Uterus (tissue), 4 donors: ENCODE measurements around the gene ADAMTS3. TPM values are rescaled to one million over a fixed set of nuclear protein-coding genes. Genes with fewer than 3 reads are reported as not detected.

ENCODE experiments used
- DNase-seq, 2 donors: peaks; one replicate each; pipeline ENCODE4 v3.0.0-alpha.2; 2019 to 2020
- H3K27ac ChIP-seq, 2 donors: fragments of 200-600 bp; sonication (generic); 1 replicate in 1 of 2; 2 replicates in 1 of 2; pipeline ENCODE4 v1.5.1; 2016 to 2018
- H3K27me3 ChIP-seq, 2 donors: fragments of 200-600 bp; sonication (generic); one replicate each; pipeline ENCODE4 v1.5.1; 2018 to 2019; ENCODE audit warnings: control low read depth in 1 of 2
- H3K36me3 ChIP-seq, 2 donors: fragments of 200-600 bp; sonication (generic); one replicate each; pipeline ENCODE4 v1.5.1; 2019; ENCODE audit warnings: control low read depth in 1 of 2
- H3K4me1 ChIP-seq, 2 donors: fragments of 200-600 bp; sonication (generic); one replicate each; pipeline ENCODE4 v1.5.1; 2018 to 2019; ENCODE audit warnings: control low read depth in 1 of 2
- H3K4me3 ChIP-seq, 2 donors: fragments of 200-600 bp; sonication (generic); 1 replicate in 1 of 2; 2 replicates in 1 of 2; pipeline ENCODE4 v1.5.1; 2018 to 2019; ENCODE audit warnings: mild to moderate bottlenecking in 1 of 2
- H3K9me3 ChIP-seq, 2 donors: fragments of 200-600 bp; sonication (generic); one replicate each; pipeline ENCODE4 v1.5.1; 2019; ENCODE audit warnings: control low read depth in 1 of 2
- CTCF ChIP-seq, 4 experiments: fragments of 200-600 bp in 2 of 4; fragments of 450-650 bp in 2 of 4; sonication (generic) in 2 of 4; IDR thresholded peaks; one replicate each; pipeline ENCODE4 v1.5.1; 2016 to 2019; ENCODE audit warnings: antibody characterized with exemption in 4 of 4, mild to moderate bottlenecking in 2 of 4, moderate library complexity in 1 of 4
- POLR2A ChIP-seq, 2 donors: fragments of 450-650 bp; IDR thresholded peaks; one replicate each; pipeline ENCODE4 v1.6.1; 2016; ENCODE audit warnings: antibody characterized with exemption in 2 of 2, mild to moderate bottlenecking in 1 of 2, moderate library complexity in 1 of 2
- intact Hi-C: fragments of 100-400 bp; cut with DNase I; formaldehyde crosslinking; loops from one replicate; pipeline ENCODE4 v1.15.1; 2023; ENCODE audit warnings: low total_unique reads
- total RNA-seq, 4 donors: library from RNA; depleted of rRNA in 3 of 4; stranded (reverse); fragments of >200 nt in 3 of 4; gene quantifications; one replicate each; pipeline versions ENCODE4 v1.1.0 to v1.2.4, GENCODE V29; 2014 to 2023
- donor health status: DM: yes; HTN: yes; CAD: no.

Gene ADAMTS3
- total RNA-seq, 4 donors from 2014 or later = 4.2 to 25.7 (median 11.8) TPM

DNA sequence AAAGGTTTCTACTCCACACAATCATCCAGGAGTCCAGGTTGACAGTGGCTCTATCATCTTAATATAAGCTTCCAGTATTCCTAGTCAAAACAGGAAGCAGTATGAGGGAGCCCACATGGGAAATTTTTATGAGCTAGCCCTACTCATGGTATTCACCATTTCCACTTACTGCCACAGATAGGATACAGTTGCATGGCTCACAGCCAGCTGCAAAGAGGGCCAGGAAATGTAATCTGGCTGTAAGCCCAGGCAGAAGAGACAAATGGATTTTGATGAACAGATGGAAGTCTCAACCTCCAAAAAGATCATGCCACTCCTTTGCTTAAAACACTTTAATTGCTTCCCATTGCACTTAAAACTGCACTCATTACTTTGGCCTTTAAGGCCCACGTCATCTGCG, 150.6 kb downstream of the ADAMTS3 start:
- peak; percentile 26 to 50 for DNase-seq
- no peak overlapping the region for H3K27ac ChIP-seq
- H3K36me3 ChIP-seq = no peaks in the 10 kb centered on the region
- no peaks in the 10 kb centered on the region for H3K27me3 ChIP-seq
- H3K4me1 ChIP-seq = no peaks in the 10 kb centered on the region
- intact Hi-C loops = no loop called here
- TF ChIP-seq CTCF (IDR thresholded peaks at IDR 0.05) = no peak
- TF ChIP-seq POLR2A (IDR thresholded peaks at IDR 0.05) = no peak
- H3K4me3 ChIP-seq = no peak overlapping the region
- no peaks in the 10 kb centered on the region for H3K9me3 ChIP-seq

- Histone ChIP-seq H3K4me1 (peaks cover 0 to 6% of the 10 kb centered on the region in 2 donors), H3K4me3 (no peak overlapping the region), H3K27ac (peak overlapping the region in 1 of 2 donors; percentile 19), H3K9me3 (no peaks in the 10 kb centered on the region), H3K27me3 (no peaks in the 10 kb centered on the region), H3K36me3 (no peaks in the 10 kb centered on the region)
- intact Hi-C loops = no loop called here
- TF ChIP-seq CTCF (IDR thresholded peaks at IDR 0.05) (no peak), POLR2A (IDR thresholded peaks at IDR 0.05) (no peak)
- DNase-seq = peak in 1 of 2 donors; percentile 22
Measured at GRCh38 chr4:72410158-72410557, 158.9 kb downstream of the ADAMTS3 start.

DNA sequence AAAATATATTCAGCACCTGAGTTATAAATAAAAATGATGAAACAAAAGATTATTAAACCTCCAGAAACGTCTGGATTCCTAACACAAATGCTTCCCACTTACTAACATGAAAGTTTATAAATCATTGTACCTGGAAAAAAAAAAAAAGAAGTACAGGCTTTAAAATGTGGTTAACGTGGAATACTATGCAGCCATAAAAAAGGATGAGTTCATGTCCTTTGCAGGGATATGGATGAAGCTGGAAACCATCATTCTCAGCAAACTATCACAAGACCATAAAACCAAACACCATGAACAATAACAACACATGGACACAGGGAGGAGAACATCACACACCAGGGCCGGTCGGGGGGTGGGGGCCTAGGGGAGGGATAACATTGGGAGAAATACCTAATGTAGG, 160.5 kb downstream of the ADAMTS3 start:
- H3K27me3 ChIP-seq = no peaks in the 10 kb centered on the region
- no peak for DNase-seq
- no peaks in the 10 kb centered on the region for H3K36me3 ChIP-seq
- H3K27ac ChIP-seq = no peak overlapping the region
- no peaks in the 10 kb centered on the region for H3K9me3 ChIP-seq
- peaks cover 0 to 6% of the 10 kb centered on the region in 2 donors for H3K4me1 ChIP-seq
- no peak overlapping the region for H3K4me3 ChIP-seq
- intact Hi-C loops = no loop called here
- TF ChIP-seq CTCF (IDR thresholded peaks at IDR 0.05) (no peak), POLR2A (IDR thresholded peaks at IDR 0.05) (no peak)

GRCh38 chr4:72405417-72405816, 163.6 kb downstream of the ADAMTS3 start:
- Histone ChIP-seq H3K27ac (no peak overlapping the region), H3K4me1 (peaks cover 0 to 2% of the 10 kb centered on the region in 2 donors), H3K4me3 (no peak overlapping the region), H3K9me3 (no peaks in the 10 kb centered on the region), H3K36me3 (no peaks in the 10 kb centered on the region), H3K27me3 (no peaks in the 10 kb centered on the region)
- intact Hi-C loops = no loop called here
- TF ChIP-seq POLR2A (IDR thresholded peaks at IDR 0.05) = no peak
- no peak for TF ChIP-seq CTCF (IDR thresholded peaks at IDR 0.05)
- DNase-seq = no peak

DNA sequence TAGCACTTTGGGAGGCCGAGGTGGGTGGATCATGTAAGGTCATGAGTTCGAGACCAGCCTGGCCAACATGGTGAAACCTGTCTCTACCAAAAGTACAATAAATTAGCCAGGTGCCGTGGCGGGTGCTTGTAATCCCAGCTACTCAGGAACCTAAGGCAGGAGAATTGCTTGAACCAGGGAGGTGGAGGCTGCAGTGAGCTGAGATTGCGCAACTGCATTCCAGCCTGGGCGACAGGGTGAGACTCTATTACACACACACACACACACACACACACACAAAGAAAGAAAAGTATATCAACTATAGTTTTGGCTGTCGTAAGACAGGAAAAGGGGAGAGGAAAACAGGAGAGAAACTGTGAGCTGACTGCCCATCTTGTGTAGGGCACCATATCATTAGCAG, 171.7 kb downstream of the ADAMTS3 start:
- Histone ChIP-seq H3K4me3 (no peak overlapping the region), H3K27me3 (no peaks in the 10 kb centered on the region), H3K36me3 (no peaks in the 10 kb centered on the region), H3K9me3 (no peaks in the 10 kb centered on the region), H3K4me1 (no peaks in the 10 kb centered on the region), H3K27ac (no peak overlapping the region)
- TF ChIP-seq POLR2A (IDR thresholded peaks at IDR 0.05) = no peak
- TF ChIP-seq CTCF (IDR thresholded peaks at IDR 0.05) = no peak
- no peak for DNase-seq
- intact Hi-C loops = no loop called here
